ENCODE data around the gene RFTN1.

The RFTN1 gene

GRCh38 chr3:16286751-16287543 lies 226.6 kb downstream of the RFTN1 start:
- no peak for DNase-seq (ENCODE audit: low spot score)
- FAIRE-seq: no peak

GRCh38 chr3:16286161-16286560 lies 227.3 kb downstream of the RFTN1 start:
- no peak for DNase-seq (ENCODE audit: low spot score)
- no peak for FAIRE-seq

GRCh38 chr3:16284633-16285032 lies 228.9 kb downstream of the RFTN1 start:
- DNase-seq (ENCODE audit: low spot score): no peak
- FAIRE-seq: no peak

- no peak for FAIRE-seq
- DNase-seq (ENCODE audit: low spot score): no peak
Observed at GRCh38 chr3:16280671-16281070, 232.8 kb downstream of the RFTN1 start.

GRCh38 chr3:16279010-16279801 lies 234.3 kb downstream of the RFTN1 start:
- FAIRE-seq (no peak), DNase-seq (ENCODE audit: low spot score) (no peak)

- DNase-seq (ENCODE audit: low spot score) (no peak), FAIRE-seq (no peak)
Observed at GRCh38 chr3:16277471-16277870, 236.0 kb downstream of the RFTN1 start.

- no peak for FAIRE-seq
- DNase-seq (ENCODE audit: low spot score): no peak
Observed at GRCh38 chr3:16273867-16274266, 239.6 kb downstream of the RFTN1 start.

- no peak for FAIRE-seq
- DNase-seq (ENCODE audit: low spot score): no peak
Observed at GRCh38 chr3:16272588-16272987, 240.9 kb downstream of the RFTN1 start.

GRCh38 chr3:16270855-16271254 lies 242.6 kb downstream of the RFTN1 start:
- no peak for DNase-seq (ENCODE audit: low spot score)
- no peak for FAIRE-seq

GRCh38 chr3:16266714-16267113 lies 246.8 kb downstream of the RFTN1 start:
- FAIRE-seq: no peak
- no peak for DNase-seq (ENCODE audit: low spot score)

All from RCC 7860 (cell line).